HT1080 (cell line): Measurements from ENCODE around the gene HAGHL. TPM values are rescaled to one million over a fixed set of nuclear protein-coding genes. Genes with fewer than 3 reads are reported as not detected.

Experiments
- DNase-seq: peaks from one replicate; pipeline ENCODE4 v3.0.0-alpha.2; 2015; ENCODE audit warnings: low read depth
- total RNA-seq: library from RNA; depleted of rRNA; stranded (reverse); fragments of >200 nt; shearing (Covaris generic); gene quantifications from 2 replicates; pipeline ENCODE4 v1.2.3, GENCODE V29; 2014

HAGHL gene
- total RNA-seq, 1 experiment from 2014 or later: 18.6 TPM

- DNase-seq: peak; percentile 67
Observed at GRCh38 chr16:719815-720446, 7.0 kb upstream of the HAGHL start.

- peak; percentile 83 for DNase-seq
Observed at GRCh38 chr16:720447-720989, 6.4 kb upstream of the HAGHL start.

- DNase-seq: peak; percentile 74
Observed at GRCh38 chr16:720990-721764, 5.7 kb upstream of the HAGHL start, which contains the start of gene ANTKMT. ANTKMT (plus strand) TSS chr16:721146; CDS start chr16:721275, 129 bp downstream.

GRCh38 chr16:721765-722540, 5.0 kb upstream of the HAGHL start:
- DNase-seq: no peak

- DNase-seq: no peak
Observed at GRCh38 chr16:722835-723633, 3.9 kb upstream of the HAGHL start.

- no peak for DNase-seq
Observed at GRCh38 chr16:723695-724094, 3.2 kb upstream of the HAGHL start.

GRCh38 chr16:724188-725040, 2.5 kb upstream of the HAGHL start:
- no peak for DNase-seq

GRCh38 chr16:725041-725376, 1.9 kb upstream of the HAGHL start:
- no peak for DNase-seq

GRCh38 chr16:725463-726187, 1.3 kb upstream of the HAGHL start:
- DNase-seq: no peak

GRCh38 chr16:726188-726437, 793 bp upstream of the HAGHL start:
- DNase-seq: no peak

- DNase-seq: no peak
Observed at GRCh38 chr16:727291-727977, 528 bp downstream of the HAGHL start.

- peak; percentile 83 for DNase-seq
Observed at GRCh38 chr16:728131-728889, 1.4 kb downstream of the HAGHL start.

- no peak for DNase-seq
Observed at GRCh38 chr16:728890-729744, 2.2 kb downstream of the HAGHL start.

- no peak for DNase-seq
Observed at GRCh38 chr16:729768-730665, 3.1 kb downstream of the HAGHL start.

- no peak for DNase-seq
Observed at GRCh38 chr16:730666-731509, 4.0 kb downstream of the HAGHL start.
